GM12875 (cell line): ENCODE data around the gene FAH.

ENCODE experiments used
- H3K4me3 ChIP-seq: one replicate; pipeline ENCODE4 v1.5.1; 2011; ENCODE audit warnings: low read depth, low read length, control low read depth
- CTCF ChIP-seq: IDR thresholded peaks from 2 replicates; pipeline ENCODE4 v1.5.1; 2011; ENCODE audit warnings: low read depth, mild to moderate bottlenecking, control low read depth, inconsistent platforms, low read length, moderate library complexity, borderline replicate concordance; ENCODE audit not compliant: insufficient read depth

The FAH gene

DNA sequence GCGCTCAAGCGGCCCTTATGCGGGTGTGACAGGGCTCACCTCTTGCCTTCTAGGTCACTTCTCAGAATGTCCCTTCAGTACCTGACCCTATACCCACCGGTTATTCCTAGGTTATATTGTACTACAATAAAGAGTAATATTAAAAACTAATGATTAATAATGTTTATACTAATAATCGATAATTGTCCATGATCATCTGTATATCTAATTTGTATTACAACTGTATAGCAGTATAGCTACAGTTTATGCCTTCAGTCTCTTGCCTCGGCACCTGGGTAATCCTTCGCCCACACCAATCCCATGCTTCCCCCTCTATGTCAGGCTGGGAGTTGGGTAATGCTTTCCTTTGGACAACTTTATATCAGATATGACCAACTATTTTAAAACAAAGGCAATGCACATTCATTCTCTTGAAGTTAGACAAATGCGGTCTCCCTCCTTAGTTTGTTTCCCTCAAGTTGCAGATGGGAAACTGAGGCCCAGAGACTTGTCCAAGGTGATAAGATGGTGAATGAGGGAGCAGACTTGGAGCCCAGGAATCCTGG lies 3.4 kb downstream of the FAH start:
- TF ChIP-seq CTCF: no peak
- H3K4me3 ChIP-seq: no peak overlapping the region

GRCh38 chr15:80157215-80157614 lies 4.4 kb downstream of the FAH start:
- no peak overlapping the region for H3K4me3 ChIP-seq
- no peak for TF ChIP-seq CTCF

DNA sequence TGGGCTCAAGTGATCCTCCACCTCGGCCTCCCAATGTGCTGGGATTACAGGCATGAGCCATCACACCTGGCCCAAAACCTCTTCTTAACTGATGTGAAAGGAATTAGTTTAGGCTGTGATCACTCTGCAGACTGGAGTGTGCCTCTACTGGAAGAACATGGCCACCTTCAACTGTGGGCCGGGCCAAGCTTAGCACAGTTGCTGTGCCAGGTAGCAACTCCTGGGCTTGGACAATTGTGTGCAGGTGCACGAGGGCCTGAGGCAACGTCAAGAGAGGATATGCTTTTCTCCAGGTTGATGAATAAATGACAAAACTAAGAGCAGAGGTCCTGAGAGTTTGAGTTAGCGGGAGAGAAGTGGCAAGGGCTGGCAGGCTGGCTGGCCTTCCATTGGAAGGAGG lies 6.5 kb downstream of the FAH start:
- TF ChIP-seq CTCF: no peak

GRCh38 chr15:80159811-80160569 lies 7.2 kb downstream of the FAH start:
- H3K4me3 ChIP-seq: no peak overlapping the region

More for the DNA sequence above, 6.5 kb downstream of the FAH start:
- H3K4me3 ChIP-seq: no peak overlapping the region

DNA sequence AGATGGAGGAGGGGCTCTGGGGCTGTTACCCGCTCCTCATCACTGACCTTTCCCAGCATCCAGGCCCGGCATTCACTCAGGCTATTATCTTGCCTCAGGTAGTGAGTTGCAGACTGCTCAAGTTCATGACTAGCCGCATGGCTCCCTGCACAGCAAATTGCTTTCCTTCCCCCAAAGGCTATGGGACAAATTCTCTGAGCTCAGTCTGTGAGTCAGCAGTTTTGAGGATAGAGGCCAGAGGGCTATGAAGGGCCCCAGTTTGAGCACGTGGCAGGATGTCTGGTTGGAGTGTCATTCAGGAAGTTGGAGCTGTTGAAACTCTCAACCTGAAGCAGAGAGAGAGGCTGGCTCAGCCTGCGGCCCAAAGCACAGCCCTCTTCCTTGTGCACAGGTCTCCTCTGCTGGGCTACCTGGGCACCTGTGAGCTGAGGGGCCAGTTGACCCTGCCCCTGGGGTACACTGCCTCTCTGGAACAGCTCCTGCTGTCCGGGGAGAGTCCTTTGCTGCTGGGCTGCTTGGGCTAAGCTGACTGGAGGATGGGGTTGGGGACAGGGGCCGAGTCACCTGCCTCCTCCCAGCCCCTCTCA lies 7.9 kb downstream of the FAH start:
- TF ChIP-seq CTCF: no peak
- no peak overlapping the region for H3K4me3 ChIP-seq

More at GRCh38 chr15:80159811-80160569, 7.2 kb downstream of the FAH start:
- TF ChIP-seq CTCF: no peak

DNA sequence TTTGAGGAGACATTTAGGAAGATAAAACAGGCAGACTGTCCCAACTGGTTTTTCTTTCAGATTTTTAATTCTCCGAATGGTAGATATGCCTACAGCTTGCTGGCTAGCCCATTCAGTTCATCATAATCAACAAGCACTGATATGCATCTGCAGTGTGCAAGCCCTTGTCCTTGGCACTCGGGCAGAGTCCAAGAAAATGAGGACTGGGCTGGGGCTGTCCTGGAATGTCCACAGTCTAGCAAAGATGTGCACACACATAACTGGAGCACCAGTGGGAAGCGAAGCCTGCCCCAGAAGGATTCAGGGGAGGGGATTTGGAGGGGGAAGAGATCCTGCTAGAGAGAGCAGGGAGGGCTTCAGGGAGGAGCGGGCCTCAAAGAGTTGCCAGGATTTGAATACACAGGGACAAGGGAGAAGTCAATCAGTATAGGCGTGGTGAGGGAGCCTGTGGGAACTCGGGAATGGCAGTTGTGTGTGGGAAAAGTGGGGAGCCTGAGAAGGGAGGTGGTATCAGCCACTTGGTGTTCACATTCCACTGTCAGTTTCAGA lies 8.7 kb downstream of the FAH start:
- no peak overlapping the region for H3K4me3 ChIP-seq
- no peak for TF ChIP-seq CTCF
